ENCODE measurements around the gene RHOV. TPM values are rescaled to one million over a fixed set of nuclear protein-coding genes. Genes with fewer than 3 reads are reported as not detected.

Gene RHOV
- total and polyA plus RNA-seq, 8 donors, result 1.2 to 87.8 (median 1.7) TPM; not detected in 1

DNA sequence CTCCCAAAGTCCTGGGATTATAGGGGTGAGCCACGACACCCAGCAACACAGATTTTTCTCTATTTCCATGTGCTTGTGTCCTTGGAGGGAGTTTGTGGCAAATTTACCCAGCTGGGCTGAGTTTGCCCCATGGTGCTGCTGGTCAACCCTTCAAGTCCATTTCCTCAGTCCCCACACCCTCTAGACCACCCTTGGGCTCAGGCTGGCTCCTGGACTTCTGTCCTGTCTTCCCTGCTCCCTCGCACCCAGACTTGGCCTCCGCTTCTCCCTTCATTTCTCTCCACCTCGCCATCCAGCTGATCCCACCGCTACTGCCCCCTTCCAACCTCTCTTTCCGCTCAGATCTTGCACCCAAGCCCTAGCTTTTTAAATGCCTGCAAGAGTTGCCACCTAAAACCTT, 7.3 kb upstream of the RHOV start:
- WGBS, 5 donors, result 92 to 98% (median 96%) methylated on average over 6 of the region's 6 CpGs
- DNase-seq, result no peak

DNA sequence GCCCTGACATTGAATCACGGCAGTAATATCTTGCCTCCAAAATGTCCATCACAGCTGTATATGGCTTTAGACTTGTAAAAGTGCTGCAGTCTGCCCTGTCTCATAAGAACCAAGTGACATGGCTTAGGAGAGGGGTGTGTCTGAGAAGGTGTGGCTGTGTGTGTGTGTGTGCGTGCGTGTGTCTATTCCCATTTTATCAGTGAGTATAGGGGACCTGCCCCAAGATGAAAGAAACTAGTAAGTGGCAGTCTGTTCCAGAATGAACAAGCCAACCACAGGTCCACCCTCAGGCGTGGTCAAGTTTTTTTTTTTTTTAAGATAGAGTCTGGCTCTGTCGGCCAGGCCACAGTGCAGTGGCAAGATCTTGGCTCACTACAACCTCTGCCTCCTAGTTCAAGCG, 5.6 kb upstream of the RHOV start:
- Histone ChIP-seq H3K27me3 (no peaks in the 10 kb centered on the region), H3K9me3 (peaks cover 0 to 4% (median 0%) of the 10 kb centered on the region in 4 donors), H3K4me3 (no peak overlapping the region), H3K4me1 (peaks cover 0 to 12% (median 0%) of the 10 kb centered on the region in 4 donors), H3K36me3 (no peaks in the 10 kb centered on the region), H3K27ac (peak overlapping the region; percentile 13 to 71 (median 56))
- peak in 1 of 2 donors; percentile 86 for DNase-seq
- intact Hi-C loops (cut with DNase I; ENCODE audit: low total_unique reads), result no loop called here
- WGBS, 5 donors, result 31 to 79% (median 47%) methylated on average over 6 of the region's 6 CpGs
- no peak for TF ChIP-seq EP300 (IDR thresholded peaks at IDR 0.05)
- TF ChIP-seq, protein P1, sequence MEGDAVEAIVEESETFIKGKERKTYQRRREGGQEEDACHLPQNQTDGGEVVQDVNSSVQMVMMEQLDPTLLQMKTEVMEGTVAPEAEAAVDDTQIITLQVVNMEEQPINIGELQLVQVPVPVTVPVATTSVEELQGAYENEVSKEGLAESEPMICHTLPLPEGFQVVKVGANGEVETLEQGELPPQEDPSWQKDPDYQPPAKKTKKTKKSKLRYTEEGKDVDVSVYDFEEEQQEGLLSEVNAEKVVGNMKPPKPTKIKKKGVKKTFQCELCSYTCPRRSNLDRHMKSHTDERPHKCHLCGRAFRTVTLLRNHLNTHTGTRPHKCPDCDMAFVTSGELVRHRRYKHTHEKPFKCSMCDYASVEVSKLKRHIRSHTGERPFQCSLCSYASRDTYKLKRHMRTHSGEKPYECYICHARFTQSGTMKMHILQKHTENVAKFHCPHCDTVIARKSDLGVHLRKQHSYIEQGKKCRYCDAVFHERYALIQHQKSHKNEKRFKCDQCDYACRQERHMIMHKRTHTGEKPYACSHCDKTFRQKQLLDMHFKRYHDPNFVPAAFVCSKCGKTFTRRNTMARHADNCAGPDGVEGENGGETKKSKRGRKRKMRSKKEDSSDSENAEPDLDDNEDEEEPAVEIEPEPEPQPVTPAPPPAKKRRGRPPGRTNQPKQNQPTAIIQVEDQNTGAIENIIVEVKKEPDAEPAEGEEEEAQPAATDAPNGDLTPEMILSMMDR (IDR thresholded peaks at IDR 0.05), result no peak
- peak in 1 of 3 donors; percentile 58 for TF ChIP-seq POLR2AphosphoS5 (IDR thresholded peaks at IDR 0.05)

More for the DNA sequence above, 7.3 kb upstream of the RHOV start:
- peaks cover 0 to 10% (median 0%) of the 10 kb centered on the region in 4 donors for H3K4me1 ChIP-seq
- H3K4me3 ChIP-seq, result no peak overlapping the region
- no peaks in the 10 kb centered on the region for H3K27me3 ChIP-seq
- intact Hi-C loops (cut with DNase I; ENCODE audit: low total_unique reads), result no loop called here
- H3K27ac ChIP-seq, result no peak overlapping the region
- no peak for TF ChIP-seq EP300 (IDR thresholded peaks at IDR 0.05)
- TF ChIP-seq POLR2AphosphoS5 (IDR thresholded peaks at IDR 0.05), result no peak
- TF ChIP-seq, protein P1 (IDR thresholded peaks at IDR 0.05), result no peak
- TF ChIP-seq POLR2A (IDR thresholded peaks at IDR 0.05), result no peak
- H3K9me3 ChIP-seq, result peaks cover 0 to 4% (median 0%) of the 10 kb centered on the region in 4 donors
- H3K36me3 ChIP-seq, result no peaks in the 10 kb centered on the region

DNA sequence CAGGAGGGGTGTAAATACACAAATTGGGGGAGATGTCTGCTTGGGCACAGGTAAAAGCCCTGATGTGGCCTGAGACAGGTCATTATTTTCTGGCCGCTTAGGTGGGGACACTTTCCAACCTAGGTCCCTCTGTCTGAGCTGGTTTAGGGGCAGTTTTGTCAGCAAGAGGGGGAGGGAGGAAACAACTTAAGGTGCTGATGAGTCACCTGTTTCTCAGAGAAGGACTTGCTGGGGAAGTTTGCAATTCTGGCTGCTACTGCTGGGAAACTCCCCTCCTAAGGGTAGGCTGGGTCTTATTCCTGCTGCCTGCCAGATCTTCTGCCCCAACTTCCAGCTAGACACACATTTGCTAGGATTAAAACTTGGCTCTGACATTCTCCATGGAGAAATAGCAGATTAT, 4.8 kb upstream of the RHOV start:
- Histone ChIP-seq H3K36me3 (no peaks in the 10 kb centered on the region), H3K4me3 (no peak overlapping the region), H3K27ac (peak overlapping the region; percentile 13 to 71 (median 66)), H3K27me3 (peaks cover 0 to 4% (median 0%) of the 10 kb centered on the region in 3 donors), H3K9me3 (peaks cover 0 to 4% (median 0%) of the 10 kb centered on the region in 4 donors), H3K4me1 (peaks cover 4 to 20% (median 8%) of the 10 kb centered on the region in 4 donors)
- no peak for TF ChIP-seq EP300 (IDR thresholded peaks at IDR 0.05)
- TF ChIP-seq, protein P1 (IDR thresholded peaks at IDR 0.05), result no peak
- TF ChIP-seq POLR2A (IDR thresholded peaks at IDR 0.05), result no peak
- peak in 1 of 3 donors; percentile 29 for TF ChIP-seq POLR2AphosphoS5 (IDR thresholded peaks at IDR 0.05)
- peak in 1 of 2 donors; percentile 80 for DNase-seq
- WGBS, 5 donors, result 75 to 87% (median 85%) methylated on average over 1 of the region's 1 CpG
- intact Hi-C loops (cut with DNase I; ENCODE audit: low total_unique reads), result no loop called here

DNA sequence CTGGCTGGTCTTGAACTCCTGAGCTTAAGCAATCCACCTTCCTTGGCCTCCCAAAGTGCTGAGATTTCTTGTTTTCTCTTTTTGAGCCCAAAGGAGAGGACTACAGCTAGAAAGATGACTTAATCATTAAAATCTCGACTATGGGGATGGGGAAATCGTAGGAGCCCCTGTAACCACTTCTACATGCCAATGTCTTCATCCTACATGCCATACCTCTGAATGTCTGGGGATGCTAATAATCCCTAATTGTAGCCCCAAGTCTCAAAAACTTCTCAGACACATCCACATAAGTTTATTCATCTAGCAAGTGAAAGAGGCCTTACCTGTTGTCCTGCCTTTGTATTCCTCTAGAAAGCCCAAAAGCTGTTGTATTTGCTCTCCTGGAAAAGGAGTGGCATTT, 3.7 kb upstream of the RHOV start:
- Histone ChIP-seq H3K9me3 (peaks cover 0 to under 1% (median 0%) of the 10 kb centered on the region in 4 donors), H3K4me1 (peaks cover 13 to 31% (median 19%) of the 10 kb centered on the region in 4 donors), H3K27me3 (peaks cover 0 to 15% (median 0%) of the 10 kb centered on the region in 3 donors), H3K36me3 (no peaks in the 10 kb centered on the region), H3K4me3 (no peak overlapping the region), H3K27ac (no peak overlapping the region)
- intact Hi-C loops (cut with DNase I; ENCODE audit: low total_unique reads), result no loop called here
- 65 to 77% (median 73%) methylated on average over 2 of the region's 2 CpGs for WGBS, 5 donors
- TF ChIP-seq EP300 (IDR thresholded peaks at IDR 0.05) (no peak), POLR2A (IDR thresholded peaks at IDR 0.05) (no peak), POLR2AphosphoS5 (IDR thresholded peaks at IDR 0.05) (no peak)
- TF ChIP-seq, protein P1 (IDR thresholded peaks at IDR 0.05), result no peak
- no peak for DNase-seq

Data from stomach (tissue), 9 donors.